Osteocyte (in vitro differentiated cells): Measurements from ENCODE around the gene RYR3. TPM values are rescaled to one million over a fixed set of nuclear protein-coding genes. Genes with fewer than 3 reads are reported as not detected.

ENCODE experiments used
- DNase-seq: peaks from one replicate; pipeline ENCODE4 v3.0.0; 2021; ENCODE audit warnings: mixed read lengths; ENCODE audit not compliant: unreplicated experiment; ENCODE audit errors: extremely low spot score
- H3K27ac Mint-ChIP-seq: one replicate; pipeline ENCODE4 v1.8.0; 2021; ENCODE audit warnings: mild to moderate bottlenecking, mixed read lengths; ENCODE audit not compliant: unreplicated experiment
- H3K27me3 Mint-ChIP-seq: one replicate; pipeline ENCODE4 v1.8.0; 2021; ENCODE audit warnings: mixed read lengths; ENCODE audit not compliant: unreplicated experiment
- H3K36me3 Mint-ChIP-seq: one replicate; pipeline ENCODE4 v1.8.0; 2021; ENCODE audit warnings: mixed read lengths; ENCODE audit not compliant: unreplicated experiment
- H3K4me1 Mint-ChIP-seq: one replicate; pipeline ENCODE4 v1.8.0; 2021; ENCODE audit warnings: mixed read lengths; ENCODE audit not compliant: unreplicated experiment
- H3K4me3 Mint-ChIP-seq: one replicate; pipeline ENCODE4 v1.8.0; 2021; ENCODE audit warnings: mild to moderate bottlenecking, moderate library complexity, mixed read lengths; ENCODE audit not compliant: unreplicated experiment
- H3K9me3 Mint-ChIP-seq: one replicate; pipeline ENCODE4 v1.8.0; 2021; ENCODE audit warnings: mixed read lengths; ENCODE audit not compliant: unreplicated experiment
- total RNA-seq: library from RNA; stranded (reverse); gene quantifications from 2 replicates; pipeline ENCODE4 v1.2.1, GENCODE V29; 2021
- TF ChIP-seq, protein P1 (sequence below): fragments of 200-600 bp; sonication (generic); IDR thresholded peaks from 2 replicates; pipeline ENCODE4 v1.5.0; 2021; ENCODE audit warnings: antibody characterized with exemption, mild to moderate bottlenecking, moderate library complexity

Gene RYR3
- total RNA-seq, 1 donor from 2014 or later: not detected

DNA sequence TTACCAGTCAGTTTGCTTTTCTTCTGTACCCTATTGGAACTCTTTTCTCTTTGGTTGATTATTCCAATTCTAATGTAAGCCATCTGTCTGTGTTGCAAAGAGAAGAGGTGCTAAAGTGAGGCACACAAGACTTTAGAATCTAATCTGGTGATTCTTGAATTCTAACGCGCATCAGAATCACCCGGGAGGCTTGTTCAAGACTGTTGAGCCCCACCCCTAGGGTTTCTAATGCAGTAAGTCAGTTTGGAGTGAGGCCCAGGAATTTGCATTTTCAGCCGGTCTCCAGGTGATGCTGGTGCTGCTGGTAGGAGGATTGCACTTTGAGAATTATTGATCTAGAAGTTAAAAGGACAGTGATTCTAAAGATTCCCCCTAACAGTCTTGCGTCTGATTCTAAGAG lies 472.2 kb downstream of the RYR3 start:
- H3K27me3 Mint-ChIP-seq: peaks cover 43% of the 10 kb centered on the region
- no peak overlapping the region for H3K27ac Mint-ChIP-seq
- H3K4me3 Mint-ChIP-seq: no peak overlapping the region
- TF ChIP-seq, protein P1, sequence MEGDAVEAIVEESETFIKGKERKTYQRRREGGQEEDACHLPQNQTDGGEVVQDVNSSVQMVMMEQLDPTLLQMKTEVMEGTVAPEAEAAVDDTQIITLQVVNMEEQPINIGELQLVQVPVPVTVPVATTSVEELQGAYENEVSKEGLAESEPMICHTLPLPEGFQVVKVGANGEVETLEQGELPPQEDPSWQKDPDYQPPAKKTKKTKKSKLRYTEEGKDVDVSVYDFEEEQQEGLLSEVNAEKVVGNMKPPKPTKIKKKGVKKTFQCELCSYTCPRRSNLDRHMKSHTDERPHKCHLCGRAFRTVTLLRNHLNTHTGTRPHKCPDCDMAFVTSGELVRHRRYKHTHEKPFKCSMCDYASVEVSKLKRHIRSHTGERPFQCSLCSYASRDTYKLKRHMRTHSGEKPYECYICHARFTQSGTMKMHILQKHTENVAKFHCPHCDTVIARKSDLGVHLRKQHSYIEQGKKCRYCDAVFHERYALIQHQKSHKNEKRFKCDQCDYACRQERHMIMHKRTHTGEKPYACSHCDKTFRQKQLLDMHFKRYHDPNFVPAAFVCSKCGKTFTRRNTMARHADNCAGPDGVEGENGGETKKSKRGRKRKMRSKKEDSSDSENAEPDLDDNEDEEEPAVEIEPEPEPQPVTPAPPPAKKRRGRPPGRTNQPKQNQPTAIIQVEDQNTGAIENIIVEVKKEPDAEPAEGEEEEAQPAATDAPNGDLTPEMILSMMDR: no peak
- no peaks in the 10 kb centered on the region for H3K9me3 Mint-ChIP-seq
- H3K36me3 Mint-ChIP-seq: no peaks in the 10 kb centered on the region
- H3K4me1 Mint-ChIP-seq: no peaks in the 10 kb centered on the region
- DNase-seq: no peak

DNA sequence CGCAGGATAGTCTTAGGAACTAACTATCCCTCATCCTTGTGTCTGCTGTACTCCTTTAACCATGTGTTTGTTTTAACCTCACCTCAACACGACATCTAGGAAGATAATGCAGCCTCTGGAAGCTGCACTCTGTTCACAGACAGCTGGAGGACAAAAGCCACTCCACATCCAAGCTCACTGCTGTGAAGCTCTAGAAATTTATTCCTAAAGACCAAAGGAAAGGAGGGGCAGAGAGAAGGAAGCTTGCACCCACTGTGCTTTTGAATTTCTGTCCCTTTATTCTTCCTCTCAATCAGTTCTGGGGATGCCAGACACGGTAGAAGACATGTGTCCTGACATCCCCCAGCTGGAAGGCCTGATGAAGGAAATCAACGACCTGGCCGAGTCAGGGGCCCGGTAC lies 474.6 kb downstream of the RYR3 start:
- no peak for DNase-seq
- H3K4me1 Mint-ChIP-seq: peaks cover 7% of the 10 kb centered on the region
- H3K27me3 Mint-ChIP-seq: peaks cover 40% of the 10 kb centered on the region
- H3K4me3 Mint-ChIP-seq: no peak overlapping the region
- no peaks in the 10 kb centered on the region for H3K9me3 Mint-ChIP-seq
- no peak overlapping the region for H3K27ac Mint-ChIP-seq
- no peaks in the 10 kb centered on the region for H3K36me3 Mint-ChIP-seq
- TF ChIP-seq, protein P1: no peak

DNA sequence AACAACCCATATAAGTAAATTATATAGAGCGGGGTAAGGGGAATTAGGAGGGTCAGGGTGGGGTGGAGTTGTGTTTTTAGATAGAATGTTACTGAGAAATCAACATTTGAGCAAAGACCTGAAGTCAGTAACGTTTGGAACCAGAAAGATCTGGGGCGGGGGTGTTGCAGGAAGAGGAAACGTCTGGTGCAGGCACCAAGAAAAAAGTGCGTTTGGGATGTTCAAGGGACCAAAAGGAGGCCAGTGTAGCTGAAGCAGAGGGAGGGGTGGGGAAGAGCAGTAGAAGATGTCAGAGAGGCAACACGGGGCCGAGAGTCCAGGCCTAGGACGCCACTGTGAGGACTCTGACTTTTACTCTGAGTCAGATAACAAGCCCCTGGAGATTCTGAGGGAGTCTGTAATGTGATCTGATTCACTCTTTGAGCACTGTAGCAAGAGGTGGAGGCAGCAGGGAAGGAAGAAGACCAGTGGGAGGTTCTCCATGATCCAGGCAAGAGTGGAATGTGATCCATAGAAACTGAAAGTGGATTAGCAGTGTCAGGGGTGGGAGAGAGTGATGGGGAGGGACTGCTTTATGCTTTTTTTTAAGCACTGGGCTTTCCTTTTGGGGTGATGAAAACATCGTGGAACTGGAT lies 478.3 kb downstream of the RYR3 start:
- Mint-ChIP-seq H3K4me3 (peak overlapping the region; percentile 59), H3K9me3 (no peaks in the 10 kb centered on the region), H3K4me1 (peaks cover 7% of the 10 kb centered on the region), H3K36me3 (no peaks in the 10 kb centered on the region), H3K27ac (peak overlapping the region; percentile 31), H3K27me3 (peaks cover 22% of the 10 kb centered on the region)
- no peak for DNase-seq
- TF ChIP-seq, protein P1: no peak

DNA sequence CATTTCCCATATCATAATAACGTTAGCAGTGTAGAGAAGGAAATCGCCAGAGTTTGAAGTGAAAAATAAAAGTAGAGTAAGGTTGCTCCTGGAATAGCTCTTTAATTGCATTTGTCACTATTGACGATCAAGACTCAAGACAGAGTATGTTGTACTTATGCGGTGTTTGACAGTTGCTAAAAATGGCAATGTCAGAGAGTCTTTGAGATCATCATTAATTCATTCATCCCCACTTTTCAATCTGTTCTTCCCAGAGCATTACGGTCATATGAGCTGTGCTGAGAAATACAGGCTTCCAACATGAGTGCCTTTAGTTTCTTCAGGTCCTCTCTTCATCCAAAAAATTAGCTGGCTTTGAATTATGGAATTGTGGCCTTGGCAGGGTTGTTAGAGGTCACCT lies 483.7 kb downstream of the RYR3 start:
- no peaks in the 10 kb centered on the region for H3K9me3 Mint-ChIP-seq
- no peak for DNase-seq
- H3K36me3 Mint-ChIP-seq: no peaks in the 10 kb centered on the region
- peaks cover 16% of the 10 kb centered on the region for H3K27me3 Mint-ChIP-seq
- H3K27ac Mint-ChIP-seq: no peak overlapping the region
- H3K4me3 Mint-ChIP-seq: no peak overlapping the region
- no peaks in the 10 kb centered on the region for H3K4me1 Mint-ChIP-seq
- TF ChIP-seq, protein P1: no peak

DNA sequence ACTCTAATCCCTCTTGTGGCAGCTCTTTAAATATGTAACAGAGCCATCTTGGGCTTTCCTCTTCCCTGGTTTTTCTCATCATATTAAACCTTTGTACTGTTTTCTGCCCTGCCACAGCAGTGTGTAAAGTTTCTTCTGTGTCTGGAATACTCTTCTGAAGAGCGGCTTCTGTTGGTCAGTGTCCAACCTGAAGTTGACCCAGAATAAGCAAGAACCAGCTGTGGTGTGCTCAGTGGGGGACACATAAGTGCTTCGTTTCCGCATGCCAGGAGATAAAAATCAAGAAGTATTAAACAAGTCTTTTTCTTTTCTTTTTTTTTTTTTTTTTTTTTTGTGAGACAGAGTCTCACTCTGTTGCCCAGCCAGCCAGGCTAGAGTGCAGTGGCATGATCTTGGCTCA lies 484.3 kb downstream of the RYR3 start:
- H3K4me1 Mint-ChIP-seq: no peaks in the 10 kb centered on the region
- no peaks in the 10 kb centered on the region for H3K36me3 Mint-ChIP-seq
- DNase-seq: no peak
- no peaks in the 10 kb centered on the region for H3K9me3 Mint-ChIP-seq
- no peak overlapping the region for H3K4me3 Mint-ChIP-seq
- H3K27ac Mint-ChIP-seq: no peak overlapping the region
- peaks cover 18% of the 10 kb centered on the region for H3K27me3 Mint-ChIP-seq
- TF ChIP-seq, protein P1: no peak
